Testis (tissue), 2 donors: ENCODE data around the gene PRR18.

Experiments
- CTCF ChIP-seq, 3 experiments: fragments of 450-650 bp in 2 of 3; fragments of 200-600 bp in 1 of 3; sonication (generic) in 1 of 3; IDR thresholded peaks; one replicate each; pipeline ENCODE4 v1.5.1; 2016 to 2019; ENCODE audit warnings: antibody characterized with exemption in 3 of 3, mild to moderate bottlenecking in 2 of 3, moderate library complexity in 1 of 3
- POLR2A ChIP-seq: fragments of 450-650 bp; IDR thresholded peaks from one replicate; pipeline ENCODE4 v1.6.1; 2017; ENCODE audit warnings: antibody characterized with exemption, mild to moderate bottlenecking, moderate library complexity

- TF ChIP-seq CTCF (IDR thresholded peaks at IDR 0.05) (no peak), POLR2A (no peak)
These were observed 6.3 kb upstream of the PRR18 start for GRCh38 chr6:166314454-166314853.
